ENCODE results near the gene F3.
"Not testable (repeated sequence)": the region's sequence is repeated elsewhere in the genome, so short reads cannot be mapped to it uniquely, and the experiment has no call there.

The F3 gene

GRCh38 chr1:94578856-94579255 lies 37.3 kb upstream of the F3 start:
- ChIA-PET POLR2A (no interaction called here), CTCF (no interaction called here)
- DNase-seq (ENCODE audit: extremely low spot score): no peak
- TF ChIP-seq, protein P1, sequence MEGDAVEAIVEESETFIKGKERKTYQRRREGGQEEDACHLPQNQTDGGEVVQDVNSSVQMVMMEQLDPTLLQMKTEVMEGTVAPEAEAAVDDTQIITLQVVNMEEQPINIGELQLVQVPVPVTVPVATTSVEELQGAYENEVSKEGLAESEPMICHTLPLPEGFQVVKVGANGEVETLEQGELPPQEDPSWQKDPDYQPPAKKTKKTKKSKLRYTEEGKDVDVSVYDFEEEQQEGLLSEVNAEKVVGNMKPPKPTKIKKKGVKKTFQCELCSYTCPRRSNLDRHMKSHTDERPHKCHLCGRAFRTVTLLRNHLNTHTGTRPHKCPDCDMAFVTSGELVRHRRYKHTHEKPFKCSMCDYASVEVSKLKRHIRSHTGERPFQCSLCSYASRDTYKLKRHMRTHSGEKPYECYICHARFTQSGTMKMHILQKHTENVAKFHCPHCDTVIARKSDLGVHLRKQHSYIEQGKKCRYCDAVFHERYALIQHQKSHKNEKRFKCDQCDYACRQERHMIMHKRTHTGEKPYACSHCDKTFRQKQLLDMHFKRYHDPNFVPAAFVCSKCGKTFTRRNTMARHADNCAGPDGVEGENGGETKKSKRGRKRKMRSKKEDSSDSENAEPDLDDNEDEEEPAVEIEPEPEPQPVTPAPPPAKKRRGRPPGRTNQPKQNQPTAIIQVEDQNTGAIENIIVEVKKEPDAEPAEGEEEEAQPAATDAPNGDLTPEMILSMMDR (IDR thresholded peaks at IDR 0.05; ENCODE audit: control extremely low read depth, extremely low read depth, low read depth, missing control alignments): no peak

DNA sequence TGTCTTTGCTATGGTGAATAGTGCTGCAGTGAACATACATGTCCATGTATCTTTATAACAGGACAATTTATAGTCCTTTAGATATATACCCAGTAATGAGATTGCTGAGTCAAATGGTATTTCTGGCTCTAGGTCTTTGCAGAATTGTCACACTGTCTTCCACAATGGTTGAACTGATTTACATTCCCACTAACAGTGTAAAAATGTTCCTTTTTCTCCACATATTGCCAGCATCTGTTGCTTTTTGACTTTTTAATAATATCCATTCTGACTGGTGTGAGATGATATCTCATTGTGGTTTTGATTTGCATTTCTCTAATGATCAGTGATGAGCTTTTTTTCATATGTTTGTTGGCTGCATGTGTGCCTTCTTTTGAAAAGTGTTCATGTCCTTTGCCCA lies 32.4 kb upstream of the F3 start:
- CTCF ChIA-PET: interaction anchor here (1.4 kb wide), 1 partner anchor 10 kb away, joined by 4 read pairs; no protein-coding TSS in a partner anchor
- DNase-seq (ENCODE audit: extremely low spot score); POLR2A ChIA-PET: not testable (repeated sequence)

- POLR2A ChIA-PET: no interaction called here
- CTCF ChIA-PET: interaction anchor here (1.4 kb wide), 1 partner anchor 11 kb away, joined by 4 read pairs; no protein-coding TSS in a partner anchor
Measured at GRCh38 chr1:94572780-94573179, 31.2 kb upstream of the F3 start.

DNA sequence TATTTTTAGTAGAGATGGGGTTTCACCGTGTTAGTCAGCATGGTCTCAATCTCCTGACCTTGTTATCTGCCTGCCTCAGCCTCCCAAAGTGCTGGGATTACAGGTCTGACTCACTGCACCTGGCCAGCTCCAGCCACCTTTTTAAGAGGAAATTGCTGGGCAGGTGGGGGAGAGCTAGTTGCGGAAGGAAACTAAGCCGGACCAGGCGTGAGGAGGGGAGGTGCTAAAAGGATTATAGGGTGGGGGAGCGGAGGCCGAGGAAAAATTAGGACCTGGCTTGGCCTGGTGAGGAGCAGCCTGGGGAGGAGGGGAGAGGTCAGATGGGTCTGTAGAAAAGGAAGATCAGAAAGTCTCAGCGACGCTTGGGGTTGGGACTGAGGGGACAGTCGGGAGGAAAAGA lies 29.4 kb upstream of the F3 start:
- DNase-seq (ENCODE audit: extremely low spot score); CTCF ChIA-PET; POLR2A ChIA-PET: not testable (repeated sequence)

More at GRCh38 chr1:94572780-94573179, 31.2 kb upstream of the F3 start:
- DNase-seq (ENCODE audit: extremely low spot score): no peak
- TF ChIP-seq, protein P1 (IDR thresholded peaks at IDR 0.05; ENCODE audit: control extremely low read depth, extremely low read depth, low read depth, missing control alignments): no peak

DNA sequence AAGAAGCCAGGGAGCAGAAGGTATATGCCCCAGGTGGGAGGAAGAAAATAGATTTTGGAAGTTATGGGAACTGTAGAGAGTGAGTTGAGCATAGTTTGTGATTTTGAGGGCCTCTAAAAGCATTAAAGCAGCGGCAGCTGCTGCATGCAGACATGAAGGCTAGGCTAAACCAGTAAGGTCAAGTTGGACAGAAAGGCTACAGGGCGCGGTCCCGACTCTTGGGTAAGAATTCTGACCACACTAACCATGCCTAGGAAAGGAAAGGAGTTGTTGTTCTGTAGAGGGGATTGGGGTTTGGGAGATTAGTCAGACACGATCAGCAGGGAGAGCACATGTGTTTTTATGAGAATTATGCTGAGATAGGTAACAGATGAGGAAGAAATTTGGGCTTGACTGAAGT lies 27.2 kb upstream of the F3 start:
- DNase-seq (ENCODE audit: extremely low spot score); POLR2A ChIA-PET; CTCF ChIA-PET: not testable (repeated sequence)

- CTCF ChIA-PET; POLR2A ChIA-PET; DNase-seq (ENCODE audit: extremely low spot score): not testable (repeated sequence)
Measured at GRCh38 chr1:94567975-94568607, 26.5 kb upstream of the F3 start.

GRCh38 chr1:94566436-94566835 lies 24.9 kb upstream of the F3 start:
- POLR2A ChIA-PET; DNase-seq (ENCODE audit: extremely low spot score); CTCF ChIA-PET: not testable (repeated sequence)

GRCh38 chr1:94565901-94566300 lies 24.3 kb upstream of the F3 start:
- ChIA-PET POLR2A (no interaction called here), CTCF (no interaction called here)
- DNase-seq (ENCODE audit: extremely low spot score): no peak
- TF ChIP-seq, protein P1 (IDR thresholded peaks at IDR 0.05; ENCODE audit: control extremely low read depth, extremely low read depth, low read depth, missing control alignments): no peak

GRCh38 chr1:94562519-94563260 lies 21.1 kb upstream of the F3 start:
- DNase-seq (ENCODE audit: extremely low spot score): no peak
- CTCF ChIA-PET: no interaction called here
- TF ChIP-seq, protein P1 (IDR thresholded peaks at IDR 0.05; ENCODE audit: control extremely low read depth, extremely low read depth, low read depth, missing control alignments): no peak
- POLR2A ChIA-PET: no interaction called here
